Measurements from ENCODE around the gene GCN1. TPM values are rescaled to one million over a fixed set of nuclear protein-coding genes. Genes with fewer than 3 reads are reported as not detected.
A peak's percentile ranks its signal among the peaks of the same experiment; 100 is the strongest.

Gene GCN1
- total RNA-seq, 1 donor from 2014 or later = 36.0 TPM

GRCh38 chr12:120139958-120140357 is 54.6 kb downstream of the GCN1 start:
- no peaks in the 10 kb centered on the region for H3K27me3 ChIP-seq (ENCODE audit: low read depth)
- H3K27ac ChIP-seq (replicated peaks) = no peak overlapping the region
- peaks cover 4% of the 10 kb centered on the region for H3K4me1 ChIP-seq
- H3K4me3 ChIP-seq = no peak overlapping the region
- no peak for TF ChIP-seq CTCF (IDR thresholded peaks at IDR 0.05; ENCODE audit: borderline replicate concordance)
- intact Hi-C loops (cut with micrococcal nuclease) = no loop called here
- peaks cover 100% of the 10 kb centered on the region for H3K36me3 ChIP-seq
- no peaks in the 10 kb centered on the region for H3K9me3 ChIP-seq (replicated peaks)
- DNase-seq = no peak

- intact Hi-C loops (cut with micrococcal nuclease) = no loop called here
- peaks cover 100% of the 10 kb centered on the region for H3K36me3 ChIP-seq
Measured at GRCh38 chr12:120138366-120138765, 56.1 kb downstream of the GCN1 start.

GRCh38 chr12:120137833-120138232 is 56.7 kb downstream of the GCN1 start:
- intact Hi-C loops (cut with micrococcal nuclease) = no loop called here
- peaks cover 100% of the 10 kb centered on the region for H3K36me3 ChIP-seq
- H3K27ac ChIP-seq (replicated peaks) = no peak overlapping the region
- H3K9me3 ChIP-seq (replicated peaks) = no peaks in the 10 kb centered on the region
- no peak overlapping the region for H3K4me3 ChIP-seq
- DNase-seq = no peak
- no peak for TF ChIP-seq CTCF (IDR thresholded peaks at IDR 0.05; ENCODE audit: borderline replicate concordance)
- peaks cover 14% of the 10 kb centered on the region for H3K4me1 ChIP-seq
- no peaks in the 10 kb centered on the region for H3K27me3 ChIP-seq (ENCODE audit: low read depth)

More at GRCh38 chr12:120138366-120138765, 56.1 kb downstream of the GCN1 start:
- Histone ChIP-seq H3K4me3 (no peak overlapping the region), H3K4me1 (peaks cover 8% of the 10 kb centered on the region), H3K27ac (replicated peaks) (no peak overlapping the region), H3K9me3 (replicated peaks) (no peaks in the 10 kb centered on the region), H3K27me3 (ENCODE audit: low read depth) (no peaks in the 10 kb centered on the region)
- no peak for DNase-seq
- TF ChIP-seq CTCF (IDR thresholded peaks at IDR 0.05; ENCODE audit: borderline replicate concordance) = no peak

- Histone ChIP-seq H3K27ac (replicated peaks) (peak overlapping the region; percentile 20), H3K36me3 (peaks cover 100% of the 10 kb centered on the region), H3K4me1 (peaks cover 29% of the 10 kb centered on the region), H3K27me3 (ENCODE audit: low read depth) (no peaks in the 10 kb centered on the region), H3K9me3 (replicated peaks) (no peaks in the 10 kb centered on the region), H3K4me3 (no peak overlapping the region)
- DNase-seq = no peak
- no peak for TF ChIP-seq CTCF (IDR thresholded peaks at IDR 0.05; ENCODE audit: borderline replicate concordance)
- intact Hi-C loops (cut with micrococcal nuclease) = no loop called here
Measured at GRCh38 chr12:120136093-120136770, 58.3 kb downstream of the GCN1 start.

GRCh38 chr12:120134307-120134980 is 60.1 kb downstream of the GCN1 start:
- no peaks in the 10 kb centered on the region for H3K9me3 ChIP-seq (replicated peaks)
- no peaks in the 10 kb centered on the region for H3K27me3 ChIP-seq (ENCODE audit: low read depth)
- peaks cover 100% of the 10 kb centered on the region for H3K36me3 ChIP-seq
- no peak for TF ChIP-seq CTCF (IDR thresholded peaks at IDR 0.05; ENCODE audit: borderline replicate concordance)
- intact Hi-C loops (cut with micrococcal nuclease) = no loop called here
- no peak overlapping the region for H3K4me3 ChIP-seq
- H3K27ac ChIP-seq (replicated peaks) = no peak overlapping the region
- peaks cover 42% of the 10 kb centered on the region for H3K4me1 ChIP-seq
- no peak for DNase-seq
